HG02623 (cell line): ENCODE results near the gene E2F6.

Source experiments
- ATAC-seq: cut with Tn5 transposase; IDR thresholded peaks from one replicate; pipeline ENCODE4 v1.9.1; 2021; ENCODE audit warnings: moderate library complexity; ENCODE audit not compliant: unreplicated experiment

The E2F6 gene, protein sequence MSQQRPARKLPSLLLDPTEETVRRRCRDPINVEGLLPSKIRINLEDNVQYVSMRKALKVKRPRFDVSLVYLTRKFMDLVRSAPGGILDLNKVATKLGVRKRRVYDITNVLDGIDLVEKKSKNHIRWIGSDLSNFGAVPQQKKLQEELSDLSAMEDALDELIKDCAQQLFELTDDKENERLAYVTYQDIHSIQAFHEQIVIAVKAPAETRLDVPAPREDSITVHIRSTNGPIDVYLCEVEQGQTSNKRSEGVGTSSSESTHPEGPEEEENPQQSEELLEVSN

DNA sequence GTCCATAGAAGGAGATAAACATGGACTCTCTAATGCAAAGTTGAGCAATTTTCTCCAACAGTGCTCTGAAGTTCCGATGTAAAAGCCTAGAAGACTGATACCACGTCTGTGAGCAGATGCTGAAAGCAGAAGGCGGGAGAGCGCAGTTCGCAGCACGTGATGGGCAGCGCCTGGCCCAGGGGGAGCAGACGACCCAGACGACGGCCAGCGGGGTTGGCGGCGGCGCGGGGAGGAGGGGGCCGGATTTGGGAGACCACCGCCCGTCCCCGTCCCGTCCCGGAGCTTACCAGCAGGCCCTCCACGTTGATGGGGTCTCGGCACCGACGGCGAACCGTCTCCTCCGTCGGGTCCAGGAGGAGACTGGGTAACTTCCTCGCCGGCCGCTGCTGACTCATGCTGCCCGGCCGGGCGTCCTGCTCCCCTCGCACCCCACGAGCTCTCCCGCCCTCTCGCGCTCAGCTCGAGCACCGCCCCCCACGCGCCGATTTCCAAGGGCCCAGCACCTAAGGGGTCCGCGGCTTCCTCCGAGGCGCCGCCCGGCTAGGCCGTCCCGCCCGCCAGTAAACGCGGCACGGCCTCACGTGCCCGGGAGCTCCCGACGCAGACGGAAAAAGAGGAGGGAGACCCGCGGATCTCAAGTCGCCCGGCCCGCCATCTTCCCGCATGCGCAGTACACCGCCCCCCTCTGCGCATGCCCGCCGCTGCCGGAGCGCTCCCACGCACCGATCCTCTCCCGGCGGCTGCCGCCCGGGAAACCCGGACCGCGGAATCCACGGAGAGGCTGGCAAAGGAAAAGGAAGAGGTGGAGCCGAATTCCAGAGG lies at the start of gene E2F6:
E2F6 (minus strand) TSS at position 677 of the 822 bp plus-strand sequence; CDS start at position 395, 282 bp downstream.
- ATAC-seq, result peak; percentile 59

DNA sequence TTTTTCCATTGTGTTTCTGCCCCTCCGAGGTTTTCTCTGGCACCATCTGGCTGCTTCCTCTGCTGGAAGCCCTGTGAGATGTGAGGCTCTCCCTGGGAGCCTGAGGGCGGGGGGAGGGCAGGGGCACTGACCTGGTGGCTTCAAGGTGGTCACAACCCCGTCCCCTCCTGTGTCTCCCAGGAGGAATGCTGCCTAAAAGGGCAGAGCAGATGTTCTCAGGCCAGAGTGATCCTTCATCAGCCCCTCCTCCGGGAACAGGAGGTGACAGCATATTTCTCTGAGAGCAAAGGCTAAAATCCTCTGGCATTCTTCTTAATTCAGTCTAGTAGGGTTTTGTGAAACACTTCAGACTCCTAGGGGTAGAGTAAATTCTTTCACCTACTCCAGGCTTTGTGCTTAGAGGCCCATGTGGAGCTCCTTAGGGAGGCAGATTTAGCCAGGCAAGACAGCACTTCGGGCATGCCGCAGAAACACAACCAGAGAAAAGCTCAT lies 49.6 kb upstream of the E2F6 start:
- no peak for ATAC-seq

DNA sequence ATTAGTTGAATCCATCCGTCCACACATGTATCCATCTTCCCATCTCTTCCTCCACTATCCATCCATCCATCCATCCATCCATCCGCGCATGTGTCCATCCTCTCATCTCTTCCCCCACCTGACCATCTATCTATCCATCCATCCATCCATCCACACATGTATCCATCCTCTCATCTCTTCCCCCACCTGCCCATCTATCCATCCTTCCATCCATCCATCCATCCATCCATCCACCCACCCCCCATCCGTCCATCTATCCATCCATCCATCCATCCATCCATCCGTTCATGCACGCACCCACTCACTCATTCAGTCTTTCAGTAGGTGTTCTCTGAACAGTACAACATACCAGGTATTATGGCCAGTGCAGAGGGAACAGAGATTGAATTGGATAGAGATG lies 48.9 kb upstream of the E2F6 start:
- ATAC-seq, result no peak

DNA sequence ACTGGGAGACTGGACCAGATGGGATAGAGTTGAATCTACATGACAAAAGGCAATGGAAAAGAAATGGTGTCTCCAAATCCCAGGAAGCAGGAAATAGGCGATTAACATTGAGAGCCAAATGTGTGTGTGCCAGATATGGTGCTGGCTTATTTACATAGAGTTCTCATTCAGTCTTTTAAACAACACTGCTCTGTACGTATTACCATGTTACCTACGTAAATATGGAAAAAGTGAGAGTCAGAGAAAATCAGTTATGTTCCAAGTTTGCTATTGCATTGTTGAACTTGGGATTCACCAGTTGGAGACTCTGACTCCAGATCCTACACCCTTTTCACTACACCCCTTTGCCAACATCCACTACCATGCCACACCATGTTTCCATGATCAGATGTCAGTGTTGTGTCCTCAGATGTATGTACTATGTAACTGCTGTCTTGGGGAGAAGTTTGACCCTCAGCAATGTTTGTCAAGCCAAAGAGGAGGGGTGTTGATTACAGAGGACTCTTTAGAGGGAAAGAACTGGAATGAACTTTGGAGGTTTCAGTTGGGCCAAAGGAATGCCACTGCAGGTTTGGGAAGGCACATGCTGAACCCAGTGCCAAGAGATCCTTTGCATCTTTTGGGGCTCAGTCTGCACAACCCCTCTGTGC lies 48.2 kb upstream of the E2F6 start:
- ATAC-seq, result no peak

DNA sequence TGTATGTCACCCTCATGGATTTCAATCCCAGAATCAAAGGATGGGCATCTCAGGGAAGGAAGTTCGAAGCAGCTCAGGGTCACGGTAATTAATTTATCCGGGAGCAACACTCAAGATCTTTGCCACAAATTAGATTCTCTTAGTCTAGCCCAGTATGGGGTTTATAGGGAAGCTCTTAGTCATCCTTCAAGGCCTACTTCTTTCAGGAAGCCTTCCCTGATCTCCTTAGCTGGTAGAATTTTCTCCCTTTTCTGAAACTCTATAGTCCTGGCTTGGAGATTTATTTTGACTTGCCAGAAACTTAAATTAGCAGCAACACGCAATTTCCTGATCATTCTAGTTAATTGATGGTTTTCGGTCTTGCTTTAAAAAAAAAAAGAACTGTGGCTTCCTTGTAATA lies 47.4 kb upstream of the E2F6 start:
- ATAC-seq, result no peak

DNA sequence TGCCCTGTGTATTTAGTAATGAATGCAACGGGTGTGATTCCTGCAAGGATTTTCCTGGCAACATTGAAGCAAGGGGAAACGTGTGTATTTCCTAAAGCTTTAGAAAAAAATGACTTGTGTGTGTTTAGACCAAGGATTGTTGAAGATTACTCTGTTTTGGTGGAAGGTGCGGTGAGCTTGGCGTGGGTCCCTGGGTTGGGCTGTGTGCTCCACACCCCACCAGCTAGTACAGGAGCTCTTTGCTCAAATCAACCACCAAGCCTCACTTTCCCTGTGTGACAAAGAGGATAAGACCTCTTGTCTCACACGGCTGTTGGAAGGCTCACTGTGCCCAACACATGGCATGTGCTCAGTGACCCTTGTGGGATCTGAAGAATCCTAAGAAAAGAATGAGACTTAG lies 46.5 kb upstream of the E2F6 start:
- ATAC-seq, result no peak

DNA sequence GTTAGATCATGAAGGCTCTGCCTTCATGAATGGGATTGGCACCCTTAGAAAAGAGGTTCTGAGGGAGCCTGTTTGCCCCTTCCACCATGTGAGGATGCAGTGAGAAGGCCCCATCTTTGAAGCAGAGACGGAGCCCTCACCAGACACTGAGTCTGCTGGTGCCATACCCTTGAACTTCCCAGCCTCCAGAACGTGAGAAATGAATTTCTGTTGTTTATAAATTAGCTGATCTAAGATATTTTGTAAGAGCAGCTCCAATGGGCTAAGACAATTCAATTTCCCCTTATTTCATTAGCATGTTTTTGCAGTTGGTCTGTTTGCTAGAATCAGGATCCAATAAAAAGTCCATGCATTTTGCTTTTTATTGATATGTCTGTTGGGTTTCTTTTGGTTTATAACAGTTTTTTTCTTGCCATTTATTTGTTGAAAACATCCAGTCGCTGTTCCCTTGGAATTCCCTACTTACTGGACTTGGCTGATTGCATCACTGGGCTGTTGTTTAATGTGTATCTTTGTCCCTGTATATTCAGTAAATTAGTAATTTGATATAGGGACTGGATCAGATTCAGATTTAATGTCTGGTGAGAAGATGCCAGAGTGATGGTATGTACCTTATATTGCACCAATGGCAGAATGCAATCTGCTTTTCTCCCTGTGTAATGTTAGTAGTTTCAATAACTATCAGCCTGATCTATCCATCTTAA lies 43.8 kb upstream of the E2F6 start:
- ATAC-seq, result no peak

DNA sequence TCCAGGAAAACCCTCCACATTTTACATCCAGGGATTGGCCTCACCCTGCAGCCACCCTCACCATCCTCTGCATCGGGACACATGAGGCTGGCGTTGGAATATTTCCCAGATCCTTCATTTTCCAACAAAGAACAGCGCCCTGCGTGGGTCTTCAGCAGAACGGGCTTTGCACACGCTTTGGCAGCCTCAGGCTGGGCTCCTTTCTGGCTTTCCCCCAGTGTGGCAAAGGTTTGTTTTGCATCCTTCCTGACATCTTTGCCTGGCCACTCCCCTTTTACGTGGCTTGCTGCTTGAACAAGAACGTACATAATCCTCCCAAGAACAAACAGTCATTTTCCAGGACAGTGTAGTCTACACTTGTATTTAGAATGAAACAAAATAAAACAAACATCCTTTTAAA lies 42.3 kb upstream of the E2F6 start:
- ATAC-seq, result no peak

DNA sequence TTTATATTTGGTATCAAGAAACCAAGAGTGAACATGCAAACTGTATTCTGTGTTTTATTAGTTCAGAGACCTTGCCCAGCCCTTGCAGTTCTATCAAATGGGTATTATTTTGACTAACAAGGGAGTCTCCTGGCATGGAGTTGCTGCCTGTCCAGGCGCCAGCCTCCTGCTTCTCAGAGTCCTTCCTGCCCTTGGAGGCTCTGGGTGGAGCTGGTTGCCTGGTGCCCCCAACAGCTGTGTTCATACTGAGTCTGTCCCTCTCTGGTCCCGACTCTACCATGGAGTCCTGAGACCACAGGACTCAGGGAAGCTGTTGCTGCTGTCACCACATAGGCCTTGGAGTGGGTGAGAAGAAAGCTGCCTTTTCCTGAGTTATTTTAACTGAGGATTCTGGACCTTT lies 41.6 kb upstream of the E2F6 start:
- ATAC-seq, result no peak

DNA sequence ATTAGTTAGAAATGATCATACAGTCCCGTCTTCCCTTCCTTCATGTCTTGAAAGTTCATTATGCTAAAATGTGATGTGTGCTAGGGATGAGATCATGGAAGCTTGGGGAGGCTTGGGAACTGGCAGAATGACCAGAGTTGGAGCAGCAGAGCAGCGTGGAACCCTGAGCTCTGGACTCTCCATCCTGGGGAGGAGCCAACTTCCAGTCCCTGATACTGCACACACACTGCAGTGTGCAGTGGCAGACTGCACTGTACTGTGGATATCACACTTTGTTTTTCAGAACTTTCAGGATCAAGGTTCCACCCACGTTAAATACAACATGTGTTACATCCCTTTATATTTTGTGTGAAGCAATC lies 40.6 kb upstream of the E2F6 start:
- no peak for ATAC-seq

DNA sequence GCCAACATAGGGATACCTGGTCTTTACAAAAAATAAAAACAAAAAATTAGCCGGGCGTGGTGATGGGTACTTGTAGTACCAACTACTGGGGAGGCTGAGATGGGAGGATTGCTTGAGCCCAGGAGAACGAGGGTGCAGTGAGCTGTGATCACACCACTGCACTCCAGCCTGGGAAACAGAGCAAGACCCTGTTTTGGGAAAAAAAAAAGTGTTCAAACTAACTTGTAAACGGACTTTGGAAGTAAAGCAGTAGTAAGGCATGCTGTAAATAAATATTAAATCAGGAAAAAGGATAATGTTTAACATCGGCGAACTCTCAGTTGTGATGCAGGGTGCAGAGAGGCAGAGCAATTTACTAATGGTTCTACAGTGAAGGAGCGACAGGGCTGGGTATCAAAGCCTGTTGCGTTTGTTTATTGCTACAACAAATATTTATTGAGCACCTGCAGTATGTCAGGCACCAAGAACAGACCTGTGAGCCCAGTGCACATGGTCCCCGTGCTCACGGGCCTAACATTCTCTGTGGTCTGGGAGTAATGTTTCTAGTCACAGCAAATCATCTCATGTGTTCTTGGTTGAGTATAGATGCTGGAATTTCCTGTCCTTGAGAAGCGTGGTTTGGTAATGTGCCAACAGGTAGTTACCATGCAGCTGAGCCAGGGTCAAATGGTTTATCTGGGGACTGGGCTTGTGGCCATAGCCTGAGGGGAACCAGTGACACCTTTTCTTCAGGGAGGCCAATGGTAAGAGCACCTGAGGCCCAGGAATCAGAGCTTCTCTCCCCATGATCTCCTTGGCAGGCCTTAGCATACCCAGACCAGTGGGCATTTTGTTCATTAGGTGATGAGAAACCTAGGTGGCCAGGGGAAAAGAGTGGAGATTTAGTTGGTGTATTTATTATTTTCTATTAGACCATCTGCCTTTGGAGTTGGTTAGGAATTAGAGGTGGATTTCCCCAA lies 40.0 kb upstream of the E2F6 start:
- ATAC-seq, result no peak

DNA sequence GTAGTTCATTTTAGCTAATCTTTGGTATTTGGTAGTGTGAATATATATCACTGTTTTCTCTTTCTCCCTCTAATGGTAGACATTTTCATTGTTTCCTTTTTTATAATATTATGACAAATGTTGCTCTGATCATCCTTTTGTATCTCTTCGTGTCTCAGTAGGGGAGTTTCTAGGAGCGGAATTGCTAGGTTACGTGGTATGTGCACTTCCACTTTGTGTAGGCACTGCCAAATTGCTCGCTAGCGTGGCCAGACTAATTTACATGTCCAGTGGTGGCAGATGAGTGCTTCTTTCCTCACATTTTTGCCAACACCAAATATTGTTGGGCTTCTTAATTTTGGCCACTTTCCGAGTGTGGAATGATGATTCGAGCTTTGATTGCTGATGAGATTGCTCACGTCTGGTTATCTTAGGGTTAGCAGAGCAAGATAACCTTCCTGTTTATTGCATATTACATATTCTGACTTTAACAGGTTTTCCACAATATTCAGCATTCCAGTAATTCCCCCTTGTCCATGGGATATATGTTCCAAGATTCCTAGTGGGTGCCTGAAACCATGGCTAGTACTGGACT lies 37.5 kb upstream of the E2F6 start:
- no peak for ATAC-seq

DNA sequence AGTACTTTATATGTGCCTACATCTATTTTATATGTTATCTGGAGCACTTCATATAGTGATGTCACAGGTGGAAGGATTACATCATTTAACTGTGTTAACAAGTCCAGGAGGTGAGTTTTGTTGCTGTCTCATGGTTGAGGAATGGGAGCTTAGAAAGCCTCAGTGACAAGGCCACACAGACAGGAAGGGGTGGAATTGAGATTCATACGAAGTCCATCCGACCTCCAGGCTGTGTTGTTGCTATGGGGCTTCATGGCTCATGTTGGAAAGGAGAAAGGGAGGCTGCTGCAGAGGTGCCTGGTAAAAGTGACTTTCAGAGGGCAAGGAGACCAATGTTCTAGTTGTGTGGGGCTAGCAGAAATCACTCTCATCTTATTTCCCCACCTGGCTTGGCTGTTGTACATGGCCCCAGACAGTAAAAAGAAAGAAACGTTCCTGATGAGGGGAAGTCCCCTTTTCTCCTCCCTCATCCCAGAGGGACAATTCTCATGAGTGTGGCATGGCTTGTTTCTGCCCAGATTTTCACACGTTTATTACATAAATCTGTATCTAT lies 36.9 kb upstream of the E2F6 start:
- ATAC-seq, result no peak

DNA sequence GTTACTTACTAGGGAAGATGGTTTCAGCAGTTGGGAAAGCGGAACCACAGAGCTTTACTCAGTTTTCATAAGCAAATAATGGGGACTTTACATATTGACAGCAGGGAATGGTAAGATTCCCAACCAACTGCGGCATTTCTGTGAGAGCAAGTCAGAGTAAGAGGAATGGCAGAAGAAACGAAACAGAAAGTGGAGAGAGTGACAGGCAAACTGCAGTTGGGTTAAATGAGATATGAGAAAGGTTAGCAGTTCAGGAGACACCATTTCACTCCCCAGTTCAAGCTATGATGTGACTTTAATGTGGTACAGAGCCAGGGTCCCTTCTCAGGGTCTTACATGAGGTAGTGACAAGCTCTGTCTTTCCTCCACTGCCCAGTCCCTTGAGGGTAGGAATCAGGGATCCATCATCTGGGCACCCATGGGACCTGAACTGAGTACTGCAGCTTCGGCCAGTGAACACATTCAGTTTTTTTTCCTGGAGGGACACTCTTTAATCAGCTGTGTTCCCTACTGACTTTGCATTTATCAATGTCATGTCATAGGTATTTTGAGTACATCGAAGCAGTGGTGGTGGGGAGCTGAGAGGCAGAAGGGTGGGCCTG lies 34.8 kb upstream of the E2F6 start:
- ATAC-seq, result no peak

DNA sequence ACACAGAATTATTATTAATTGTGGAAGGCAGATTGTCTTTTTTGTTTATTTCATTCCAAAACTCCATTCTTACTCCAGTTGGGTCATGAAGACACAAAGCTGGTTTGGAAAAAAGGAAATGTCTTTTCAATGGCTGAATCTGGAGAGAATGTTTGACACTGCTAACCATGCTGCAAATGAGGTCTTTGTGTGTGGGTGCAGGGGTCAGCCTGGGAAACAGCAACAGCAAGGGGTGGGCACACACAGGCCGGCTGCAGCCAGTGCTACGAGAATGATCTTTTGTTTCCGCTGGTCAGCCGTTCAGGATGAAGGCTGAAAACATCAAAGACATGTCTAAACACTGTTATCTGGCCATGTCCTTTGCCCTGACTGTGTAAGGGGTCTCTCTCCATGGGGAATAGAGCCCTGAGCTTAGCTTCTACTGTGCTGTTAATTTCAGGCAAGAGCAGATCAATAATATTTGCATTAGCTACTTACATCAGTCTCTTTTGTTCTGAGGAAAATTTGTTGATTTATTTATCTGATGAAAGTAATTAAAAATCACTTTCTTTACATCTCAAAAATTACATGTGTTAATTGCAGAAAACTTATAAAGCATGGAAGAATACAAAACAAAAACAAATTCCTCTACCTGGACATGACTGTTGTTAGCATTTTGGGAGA lies 33.3 kb upstream of the E2F6 start:
- no peak for ATAC-seq

DNA sequence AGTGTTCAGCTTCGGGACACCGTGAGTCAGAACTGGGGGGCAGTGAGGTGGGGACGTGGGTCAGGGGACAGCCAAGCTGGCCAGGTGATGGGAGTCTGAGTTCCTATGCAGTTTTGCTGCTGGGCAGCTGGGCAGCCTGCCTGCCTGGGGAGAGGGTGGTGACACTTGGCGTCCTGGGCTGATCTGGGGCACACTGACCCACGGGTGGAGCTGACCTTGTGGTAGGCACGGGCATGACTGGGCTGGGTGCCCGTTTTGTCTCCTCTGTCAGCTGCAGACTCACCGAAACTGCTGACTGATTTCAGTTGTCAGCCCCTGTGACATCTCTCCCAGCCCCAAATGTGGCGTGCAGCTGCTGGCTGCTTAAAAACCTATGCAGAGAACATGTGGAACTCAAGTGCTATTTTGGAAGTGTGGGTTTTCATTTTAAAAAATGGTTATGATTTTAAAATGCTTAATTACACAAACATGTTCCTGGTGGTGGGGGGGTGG lies 32.6 kb upstream of the E2F6 start:
- ATAC-seq, result peak; percentile 94

DNA sequence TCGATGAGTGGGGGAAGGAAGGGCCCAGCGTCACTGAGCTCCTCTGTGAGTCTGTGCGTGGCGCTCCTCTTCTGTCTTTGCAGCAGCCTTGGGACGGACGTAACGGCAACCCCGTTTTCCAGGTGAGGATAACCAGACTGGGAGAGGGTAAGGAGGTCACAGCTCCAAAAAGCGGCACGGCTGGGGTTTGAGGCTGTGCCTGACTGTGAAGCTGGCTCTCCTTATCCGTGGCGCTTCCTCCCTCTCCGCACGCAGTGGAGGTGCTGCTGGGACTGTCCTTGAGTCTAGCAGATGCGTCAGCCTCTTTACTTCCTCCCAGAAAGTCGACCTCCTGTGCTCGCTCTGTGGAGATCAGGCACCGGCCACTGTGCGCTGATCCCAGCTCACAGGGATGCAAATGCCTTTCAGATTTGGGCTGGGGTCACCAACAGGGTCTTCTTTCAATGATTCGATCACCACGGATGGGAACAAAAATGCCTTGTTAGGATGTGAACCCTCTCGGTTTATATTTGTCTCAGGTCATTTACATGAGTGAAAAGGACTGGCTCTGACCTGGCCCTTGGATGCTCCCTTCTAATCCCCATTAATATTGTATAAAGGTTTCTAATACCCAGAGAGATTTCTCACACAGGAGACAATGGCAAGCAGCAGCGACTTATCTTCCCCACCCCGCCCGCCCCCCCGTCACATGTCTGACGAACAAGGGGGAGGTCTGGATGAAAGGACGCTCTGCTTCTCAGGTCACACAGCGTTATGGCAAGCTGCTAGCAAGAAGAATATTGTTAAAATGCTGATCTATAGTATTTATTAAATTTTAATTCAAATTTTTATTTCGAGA lies 30.1 kb upstream of the E2F6 start:
- no peak for ATAC-seq
